ENCODE results near the gene ITGA4.

The ITGA4 gene

GRCh38 chr2:181575024-181575649, 118.0 kb downstream of the ITGA4 start:
- DNase-seq (ENCODE audit: low read depth) = no peak

GRCh38 chr2:181575650-181576025, 118.5 kb downstream of the ITGA4 start:
- no peak for DNase-seq (ENCODE audit: low read depth)

GRCh38 chr2:181576431-181576830, 119.2 kb downstream of the ITGA4 start:
- no peak for DNase-seq (ENCODE audit: low read depth)

- DNase-seq (ENCODE audit: low read depth) = no peak
These were observed 121.6 kb downstream of the ITGA4 start for GRCh38 chr2:181578829-181579228.

- no peak for DNase-seq (ENCODE audit: low read depth)
These were observed 124.3 kb downstream of the ITGA4 start for GRCh38 chr2:181581534-181581933.

- no peak for DNase-seq (ENCODE audit: low read depth)
These were observed 128.5 kb downstream of the ITGA4 start for GRCh38 chr2:181585732-181586131.

All from fibroblast of the conjunctiva (primary cell).